ENCODE data around the gene GSTO2.
A peak's percentile ranks its signal among the peaks of the same experiment; 100 is the strongest.

The GSTO2 gene

GRCh38 chr10:104255311-104255981 lies 13.5 kb upstream of the GSTO2 start:
- H3K27me3 ChIP-seq (ENCODE audit: insufficient read depth, low read length, poor library complexity, severe bottlenecking): no peaks in the 10 kb centered on the region
- peak overlapping the region; percentile 88 for H3K4me2 ChIP-seq (ENCODE audit: low read depth, low read length, poor library complexity, severe bottlenecking)
- peaks cover 53% of the 10 kb centered on the region for H3K4me1 ChIP-seq (ENCODE audit: insufficient read depth, low read length, poor library complexity, severe bottlenecking)
- peak overlapping the region; percentile 96 for H3K9ac ChIP-seq (ENCODE audit: low read depth, low read length, poor library complexity, severe bottlenecking)
- no peaks in the 10 kb centered on the region for H3K9me2 ChIP-seq (replicated peaks; ENCODE audit: low read depth, low read length)
- H2AFZ ChIP-seq (ENCODE audit: low read length): peak overlapping the region; percentile 76; the same call in 1 of the 2 replicates
- H3K79me2 ChIP-seq (ENCODE audit: insufficient read depth, low read length): peaks cover 48% of the 10 kb centered on the region
- TF ChIP-seq CTCF (conservative IDR thresholded peaks at IDR 0.05; ENCODE audit: low read length) (no peak), EZH2phosphoT487 (IDR thresholded peaks at IDR 0.05; ENCODE audit: borderline replicate concordance) (no peak)
- no peaks in the 10 kb centered on the region for H3K9me3 ChIP-seq (ENCODE audit: insufficient read depth, low read depth, low read length)
- peaks cover 18% of the 10 kb centered on the region for H4K20me1 ChIP-seq (ENCODE audit: insufficient read depth, low read length, poor library complexity, severe bottlenecking)
- H3F3A ChIP-seq (ENCODE audit: low read depth): no peaks in the 10 kb centered on the region
- H3K36me3 ChIP-seq (ENCODE audit: insufficient read depth, low read length): peaks cover 3% of the 10 kb centered on the region; the same call in 1 of the 2 replicates
- H3K4me3 ChIP-seq (ENCODE audit: low read length, poor library complexity, severe bottlenecking): peak overlapping the region; percentile 87

- Histone ChIP-seq H3F3A (ENCODE audit: low read depth) (no peaks in the 10 kb centered on the region), H3K9me2 (replicated peaks; ENCODE audit: low read depth, low read length) (no peaks in the 10 kb centered on the region), H3K9me3 (ENCODE audit: insufficient read depth, low read depth, low read length) (no peaks in the 10 kb centered on the region), H3K9ac (ENCODE audit: low read depth, low read length, poor library complexity, severe bottlenecking) (peak overlapping the region; percentile 96), H3K27me3 (ENCODE audit: insufficient read depth, low read length, poor library complexity, severe bottlenecking) (no peaks in the 10 kb centered on the region), H2AFZ (ENCODE audit: low read length) (no peak overlapping the region), H3K4me1 (ENCODE audit: insufficient read depth, low read length, poor library complexity, severe bottlenecking) (peaks cover 62% of the 10 kb centered on the region), H3K4me3 (ENCODE audit: low read length, poor library complexity, severe bottlenecking) (peak overlapping the region; percentile 87), H3K36me3 (ENCODE audit: insufficient read depth, low read length) (peaks cover 7% of the 10 kb centered on the region; the same call in 1 of the 2 replicates), H3K79me2 (ENCODE audit: insufficient read depth, low read length) (peaks cover 54% of the 10 kb centered on the region), H4K20me1 (ENCODE audit: insufficient read depth, low read length, poor library complexity, severe bottlenecking) (peaks cover 18% of the 10 kb centered on the region), H3K4me2 (ENCODE audit: low read depth, low read length, poor library complexity, severe bottlenecking) (peak overlapping the region; percentile 88)
- no peak for TF ChIP-seq EZH2phosphoT487 (IDR thresholded peaks at IDR 0.05; ENCODE audit: borderline replicate concordance)
- no peak for TF ChIP-seq CTCF (conservative IDR thresholded peaks at IDR 0.05; ENCODE audit: low read length)
These were observed 12.5 kb upstream of the GSTO2 start for GRCh38 chr10:104256335-104256961.

- peaks cover 63% of the 10 kb centered on the region for H3K4me1 ChIP-seq (ENCODE audit: insufficient read depth, low read length, poor library complexity, severe bottlenecking)
- H3K36me3 ChIP-seq (ENCODE audit: insufficient read depth, low read length): peaks cover 7% of the 10 kb centered on the region; the same call in 1 of the 2 replicates
- peak overlapping the region; percentile 88 for H3K4me2 ChIP-seq (ENCODE audit: low read depth, low read length, poor library complexity, severe bottlenecking)
These were observed 11.7 kb upstream of the GSTO2 start for GRCh38 chr10:104257235-104257634.

More at GRCh38 chr10:104257235-104257634, 11.7 kb upstream of the GSTO2 start:
- H3K9ac ChIP-seq (ENCODE audit: low read depth, low read length, poor library complexity, severe bottlenecking): no peak overlapping the region
- no peak overlapping the region for H2AFZ ChIP-seq (ENCODE audit: low read length)
- no peaks in the 10 kb centered on the region for H3F3A ChIP-seq (ENCODE audit: low read depth)
- H4K20me1 ChIP-seq (ENCODE audit: insufficient read depth, low read length, poor library complexity, severe bottlenecking): peaks cover 23% of the 10 kb centered on the region
- H3K9me3 ChIP-seq (ENCODE audit: insufficient read depth, low read depth, low read length): no peaks in the 10 kb centered on the region
- H3K79me2 ChIP-seq (ENCODE audit: insufficient read depth, low read length): peaks cover 61% of the 10 kb centered on the region
- H3K27me3 ChIP-seq (ENCODE audit: insufficient read depth, low read length, poor library complexity, severe bottlenecking): no peaks in the 10 kb centered on the region
- no peaks in the 10 kb centered on the region for H3K9me2 ChIP-seq (replicated peaks; ENCODE audit: low read depth, low read length)
- TF ChIP-seq EZH2phosphoT487 (IDR thresholded peaks at IDR 0.05; ENCODE audit: borderline replicate concordance) (no peak), CTCF (conservative IDR thresholded peaks at IDR 0.05; ENCODE audit: low read length) (no peak)
- H3K4me3 ChIP-seq (ENCODE audit: low read length, poor library complexity, severe bottlenecking): no peak overlapping the region

Data from Loucy (cell line).